Adrenal gland (tissue), 12 donors: Measurements from ENCODE around the gene PDGFB. TPM values are rescaled to one million over a fixed set of nuclear protein-coding genes. Genes with fewer than 3 reads are reported as not detected.

Experiments
- DNase-seq, 7 donors: peaks; one replicate each; pipeline ENCODE4 v3.0.0-alpha.2; 2019 to 2020
- H3K27ac ChIP-seq, 5 donors: fragments of 200-600 bp; sonication (generic) in 4 of 5; 1 replicate in 3 of 5; 2 replicates in 2 of 5; pipeline versions ENCODE4 v1.5.1 to v1.8.0; 2016 to 2020; ENCODE audit warnings: mild to moderate bottlenecking in 1 of 5
- H3K27me3 ChIP-seq: fragments of 200-600 bp; 2 replicates; pipeline ENCODE4 v1.8.0; 2021
- H3K36me3 ChIP-seq, 2 donors: fragments of 200-600 bp; replicated peaks in 1 of 2; 1 replicate in 1 of 2; 2 replicates in 1 of 2; pipeline versions ENCODE4 v1.5.1 to v1.8.0; 2018 to 2022
- H3K4me1 ChIP-seq, 2 donors: fragments of 200-600 bp; replicated peaks in 1 of 2; 1 replicate in 1 of 2; 2 replicates in 1 of 2; pipeline versions ENCODE4 v1.5.1 to v1.8.0; 2018 to 2021
- H3K4me3 ChIP-seq, 4 donors: fragments of 200-600 bp; sonication (generic) in 3 of 4; one replicate each; pipeline ENCODE4 v1.5.1; 2016 to 2018
- H3K9me3 ChIP-seq, 3 donors: fragments of 200-600 bp; sonication (generic) in 1 of 3; replicated peaks in 1 of 3; 1 replicate in 2 of 3; 2 replicates in 1 of 3; pipeline versions ENCODE4 v1.5.1 to v1.8.0; 2016 to 2021
- CTCF ChIP-seq, 6 experiments: fragments of 450-650 bp in 4 of 6; fragments of 200-600 bp in 2 of 6; sonication (generic) in 1 of 6; IDR thresholded peaks; 1 replicate in 5 of 6; 2 replicates in 1 of 6; pipeline versions ENCODE4 v1.5.1 to v1.8.0; 2016 to 2021; ENCODE audit warnings: antibody characterized with exemption in 6 of 6, mild to moderate bottlenecking in 2 of 6, moderate library complexity in 1 of 6
- POLR2A ChIP-seq, 2 donors: fragments of 450-650 bp; IDR thresholded peaks; one replicate each; pipeline ENCODE4 v1.6.1; 2017; ENCODE audit warnings: antibody characterized with exemption in 2 of 2, mild to moderate bottlenecking in 2 of 2, moderate library complexity in 1 of 2
- WGBS, 4 donors: extraction: QIAGEN DNeasy Blood & Tissue Kit in 2 of 4; methylation state at CpG; one replicate each; pipeline versions ENCODE4 v1.1.5 to v1.1.7; 2013 to 2017; 5-methylcytosine and 5-hydroxymethylcytosine counted together
- intact Hi-C, 2 donors: fragments of 100-400 bp; cut with DNase I; formaldehyde crosslinking; loops; one replicate each; pipeline versions ENCODE4 v1.14.1 to v1.15.0; 2022 to 2023
- polyA plus RNA-seq, 3 donors: library from polyadenylated mRNA; stranded (reverse); fragments of 200-250 nt in 2 of 3; fragments of 350-450 nt in 1 of 3; fragmentation: Illumina TruSeq in 1 of 3; extraction: RNeasy Lipid Tissue Mini Kit (QIAGEN cat#74804) in 1 of 3; gene quantifications; one replicate each; pipeline ENCODE4 v1.2.3, GENCODE V29; 2013 to 2014
- total RNA-seq, 9 donors: library from RNA; depleted of rRNA in 4 of 9; stranded (reverse); fragments of >200 nt in 4 of 9; fragments of 120-200 nt in 1 of 9; fragmentation: NEBNext Ultra II Directional in 1 of 9; extraction: Animal tissue kit (Norgen Biotek cat#: 25700) in 1 of 9; gene quantifications; one replicate each; pipeline versions ENCODE4 v1.1.0 to v1.2.4, GENCODE V29; 2013 to 2023
- donor health status: healthy with polysubstance abuse.
- donor health status: Bipolar disorder and iron deficiency.
- donor health status: DM: yes; HTN: yes; CAD: no.
- donor health status: DM: no; HTN: no; CAD: no.
- donor health status: DM: no; HTN: no; CAD: no.
- donor health status: DM: yes; HTN: yes; CAD: no.

Gene PDGFB
- total and polyA plus RNA-seq, 12 donors, result 1.8 to 10.9 (median 6.1) TPM

- H3K9me3 ChIP-seq, result no peaks in the 10 kb centered on the region
- no peaks in the 10 kb centered on the region for H3K27me3 ChIP-seq
- peaks cover 14 to 27% of the 10 kb centered on the region in 2 donors for H3K4me1 ChIP-seq
- peak overlapping the region in 3 of 5 donors; percentile 39 to 57 (median 50) for H3K27ac ChIP-seq
- DNase-seq, result no peak
- peak overlapping the region in 2 of 4 donors; percentile 28 to 52 for H3K4me3 ChIP-seq
- H3K36me3 ChIP-seq, result no peaks in the 10 kb centered on the region
- peak in 1 of 6 experiments; percentile 0 for TF ChIP-seq CTCF (IDR thresholded peaks at IDR 0.05)
- TF ChIP-seq POLR2A (IDR thresholded peaks at IDR 0.05), result no peak
- WGBS, 4 donors, result 1 to 7% (median 1%) methylated on average over 6 to 65 of the region's 65 CpGs
- intact Hi-C loops, result no loop called here
These were observed 1.2 kb downstream of the PDGFB start for GRCh38 chr22:39243439-39244135.

GRCh38 chr22:39242595-39243438 is 2.0 kb downstream of the PDGFB start:
- Histone ChIP-seq H3K27ac (peak overlapping the region in 4 of 5 donors; percentile 9 to 57 (median 34)), H3K36me3 (no peaks in the 10 kb centered on the region), H3K27me3 (no peaks in the 10 kb centered on the region), H3K9me3 (no peaks in the 10 kb centered on the region), H3K4me1 (peaks cover 14 to 27% of the 10 kb centered on the region in 2 donors), H3K4me3 (peak overlapping the region in 3 of 4 donors; percentile 1 to 52 (median 24))
- DNase-seq, result no peak
- intact Hi-C loops, result no loop called here
- no peak for TF ChIP-seq POLR2A (IDR thresholded peaks at IDR 0.05)
- TF ChIP-seq CTCF (IDR thresholded peaks at IDR 0.05), result peak in 3 of 6 experiments; percentile 6 to 34 (median 12)
- WGBS, 4 donors, result 0 to 3% (median 1%) methylated on average over 23 to 78 of the region's 78 CpGs

- H3K9me3 ChIP-seq, result no peaks in the 10 kb centered on the region
- 7 to 20% (median 11%) methylated on average over 16 to 92 of the region's 92 CpGs for WGBS, 4 donors
- no peaks in the 10 kb centered on the region for H3K36me3 ChIP-seq
- no peaks in the 10 kb centered on the region for H3K27me3 ChIP-seq
- intact Hi-C loops, result no loop called here
- peak overlapping the region in 1 of 4 donors; percentile 52 for H3K4me3 ChIP-seq
- DNase-seq, result no peak
- no peak for TF ChIP-seq POLR2A (IDR thresholded peaks at IDR 0.05)
- no peak for TF ChIP-seq CTCF (IDR thresholded peaks at IDR 0.05)
- peaks cover 14 to 26% of the 10 kb centered on the region in 2 donors for H3K4me1 ChIP-seq
- H3K27ac ChIP-seq, result peak overlapping the region in 3 of 5 donors; percentile 9 to 50 (median 49)
These were observed 2.8 kb downstream of the PDGFB start for GRCh38 chr22:39241794-39242594.
